ENCODE data around the gene NELL2. TPM values are rescaled to one million over a fixed set of nuclear protein-coding genes. Genes with fewer than 3 reads are reported as not detected.

NELL2 gene
- total RNA-seq, 1 experiment from 2014 or later, result 1.1 TPM

DNA sequence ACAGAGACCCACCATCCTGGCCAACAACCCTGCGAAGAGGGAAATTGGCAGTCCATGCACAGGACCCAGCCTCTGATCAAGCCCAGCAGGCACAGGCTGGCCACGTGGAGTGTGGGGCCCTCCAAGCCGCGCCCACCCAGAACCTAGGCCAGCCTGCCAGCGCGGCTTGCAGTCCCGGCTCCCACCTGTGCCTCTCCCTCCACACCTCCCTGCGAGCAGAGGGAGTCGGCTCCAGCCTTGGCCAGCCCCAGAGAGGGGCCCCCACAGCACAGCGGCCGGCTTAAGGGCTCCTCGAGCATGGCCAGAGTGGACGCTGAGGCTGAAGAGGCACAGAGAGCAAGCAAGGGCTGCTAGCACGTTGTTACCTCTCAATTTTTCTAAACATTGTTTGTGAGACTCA, 373.4 kb downstream of the NELL2 start:
- Histone ChIP-seq H3K79me2 (ENCODE audit: insufficient read depth, low read length) (no peaks in the 10 kb centered on the region), H3K9me3 (ENCODE audit: control insufficient read depth in 1 of 2, insufficient read depth in 1 of 2, low read depth in 1 of 2, low read length in 2 of 2) (no peaks in the 10 kb centered on the region), H2AFZ (ENCODE audit: low read depth, low read length, poor library complexity, severe bottlenecking) (no peak overlapping the region), H3K4me1 (ENCODE audit: control insufficient read depth in 1 of 2, insufficient read depth in 2 of 2, low read length in 2 of 2) (no peaks in the 10 kb centered on the region), H3K4me2 (ENCODE audit: low read length) (no peak overlapping the region), H4K20me1 (ENCODE audit: insufficient read depth) (no peaks in the 10 kb centered on the region), H3K4me3 (replicated peaks in 1 of 2; ENCODE audit: low read depth in 1 of 2, low read length in 2 of 2) (no peak overlapping the region), H3K27ac (ENCODE audit: low read depth, low read length) (no peak overlapping the region), H3K9me2 (ENCODE audit: insufficient read depth) (no peaks in the 10 kb centered on the region), H3K27me3 (ENCODE audit: insufficient read depth, low read length) (no peaks in the 10 kb centered on the region), H3K36me3 (ENCODE audit: control insufficient read depth in 1 of 2, insufficient read depth in 2 of 2, low read length in 2 of 2) (no peaks in the 10 kb centered on the region), H3K9ac (ENCODE audit: low read length) (no peak overlapping the region)
- ChIA-PET CTCF (no interaction called here), POLR2A (no interaction called here), RAD21 (ENCODE audit: low non-redundant PET in 1 of 2, low total read pairs in 2 of 2, uncharacterized antibody in 2 of 2, unreplicated experiment in 2 of 2) (no interaction called here)
- no TSS peak for BruUV-seq (replicated peaks)
- intact Hi-C loops (cut with micrococcal nuclease), result no loop called here
- ATAC-seq (no peak), DNase-seq (ENCODE audit: low read depth, low spot score) (no peak)
- TF ChIP-seq ZNF274 (IDR thresholded peaks at IDR 0.05; ENCODE audit: low read depth, low read length) (no peak), POLR2A (IDR thresholded peaks at IDR 0.05; ENCODE audit: borderline replicate concordance, extremely low read depth, insufficient read depth, insufficient read length) (no peak), SRF (IDR thresholded peaks at IDR 0.05; ENCODE audit: low read depth) (no peak), YY1 (IDR thresholded peaks at IDR 0.05; ENCODE audit: extremely low read depth, insufficient replicate concordance, low read depth, low read length) (no peak)
- TF ChIP-seq, protein P1, sequence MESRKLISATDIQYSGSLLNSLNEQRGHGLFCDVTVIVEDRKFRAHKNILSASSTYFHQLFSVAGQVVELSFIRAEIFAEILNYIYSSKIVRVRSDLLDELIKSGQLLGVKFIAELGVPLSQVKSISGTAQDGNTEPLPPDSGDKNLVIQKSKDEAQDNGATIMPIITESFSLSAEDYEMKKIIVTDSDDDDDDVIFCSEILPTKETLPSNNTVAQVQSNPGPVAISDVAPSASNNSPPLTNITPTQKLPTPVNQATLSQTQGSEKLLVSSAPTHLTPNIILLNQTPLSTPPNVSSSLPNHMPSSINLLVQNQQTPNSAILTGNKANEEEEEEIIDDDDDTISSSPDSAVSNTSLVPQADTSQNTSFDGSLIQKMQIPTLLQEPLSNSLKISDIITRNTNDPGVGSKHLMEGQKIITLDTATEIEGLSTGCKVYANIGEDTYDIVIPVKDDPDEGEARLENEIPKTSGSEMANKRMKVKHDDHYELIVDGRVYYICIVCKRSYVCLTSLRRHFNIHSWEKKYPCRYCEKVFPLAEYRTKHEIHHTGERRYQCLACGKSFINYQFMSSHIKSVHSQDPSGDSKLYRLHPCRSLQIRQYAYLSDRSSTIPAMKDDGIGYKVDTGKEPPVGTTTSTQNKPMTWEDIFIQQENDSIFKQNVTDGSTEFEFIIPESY (IDR thresholded peaks at IDR 0.05; ENCODE audit: extremely low read depth, insufficient replicate concordance, low read length), result no peak

DNA sequence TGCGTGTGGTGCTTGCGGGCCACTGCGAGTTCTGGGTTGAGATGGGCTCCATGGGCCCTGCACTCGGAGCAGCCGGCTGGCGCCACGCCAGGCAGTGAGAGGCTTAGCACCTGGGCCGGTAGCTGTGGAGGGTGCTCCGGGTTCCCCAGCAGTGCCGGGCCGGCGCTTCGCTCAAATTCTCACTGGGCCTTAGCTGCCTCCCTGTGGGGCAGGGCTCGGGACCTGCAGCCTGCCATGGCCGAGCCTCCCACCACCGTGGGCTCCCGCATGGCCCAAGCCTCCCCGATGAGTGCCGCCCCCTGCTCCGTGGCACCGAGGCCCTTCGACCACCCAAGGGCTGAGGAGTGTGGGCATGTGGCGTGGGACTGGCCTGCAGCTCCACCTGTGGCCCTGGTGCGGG, 375.7 kb downstream of the NELL2 start:
- H3K27ac ChIP-seq (ENCODE audit: low read depth, low read length), result no peak overlapping the region
- no peaks in the 10 kb centered on the region for H3K27me3 ChIP-seq (ENCODE audit: insufficient read depth, low read length)
- no peaks in the 10 kb centered on the region for H3K36me3 ChIP-seq (ENCODE audit: control insufficient read depth in 1 of 2, insufficient read depth in 2 of 2, low read length in 2 of 2)
- H3K4me2 ChIP-seq (ENCODE audit: low read length), result no peak overlapping the region
- no peak overlapping the region for H3K9ac ChIP-seq (ENCODE audit: low read length)
- intact Hi-C loops (cut with micrococcal nuclease), result no loop called here
- H3K4me1 ChIP-seq (ENCODE audit: control insufficient read depth in 1 of 2, insufficient read depth in 2 of 2, low read length in 2 of 2), result no peaks in the 10 kb centered on the region
- no peak for DNase-seq (ENCODE audit: low read depth, low spot score)
- no peaks in the 10 kb centered on the region for H4K20me1 ChIP-seq (ENCODE audit: insufficient read depth)
- H3K4me3 ChIP-seq (replicated peaks in 1 of 2; ENCODE audit: low read depth in 1 of 2, low read length in 2 of 2), result no peak overlapping the region
- RAD21 ChIA-PET (ENCODE audit: low non-redundant PET in 1 of 2, low total read pairs in 2 of 2, uncharacterized antibody in 2 of 2, unreplicated experiment in 2 of 2), result no interaction called here
- CTCF ChIA-PET, result no interaction called here
- TF ChIP-seq YY1 (IDR thresholded peaks at IDR 0.05; ENCODE audit: extremely low read depth, insufficient replicate concordance, low read depth, low read length), result no peak
- TF ChIP-seq CBX3 (IDR thresholded peaks at IDR 0.05; ENCODE audit: low read depth), result no peak
- no peak for TF ChIP-seq SRF (IDR thresholded peaks at IDR 0.05; ENCODE audit: low read depth)
- TF ChIP-seq, protein P2, sequence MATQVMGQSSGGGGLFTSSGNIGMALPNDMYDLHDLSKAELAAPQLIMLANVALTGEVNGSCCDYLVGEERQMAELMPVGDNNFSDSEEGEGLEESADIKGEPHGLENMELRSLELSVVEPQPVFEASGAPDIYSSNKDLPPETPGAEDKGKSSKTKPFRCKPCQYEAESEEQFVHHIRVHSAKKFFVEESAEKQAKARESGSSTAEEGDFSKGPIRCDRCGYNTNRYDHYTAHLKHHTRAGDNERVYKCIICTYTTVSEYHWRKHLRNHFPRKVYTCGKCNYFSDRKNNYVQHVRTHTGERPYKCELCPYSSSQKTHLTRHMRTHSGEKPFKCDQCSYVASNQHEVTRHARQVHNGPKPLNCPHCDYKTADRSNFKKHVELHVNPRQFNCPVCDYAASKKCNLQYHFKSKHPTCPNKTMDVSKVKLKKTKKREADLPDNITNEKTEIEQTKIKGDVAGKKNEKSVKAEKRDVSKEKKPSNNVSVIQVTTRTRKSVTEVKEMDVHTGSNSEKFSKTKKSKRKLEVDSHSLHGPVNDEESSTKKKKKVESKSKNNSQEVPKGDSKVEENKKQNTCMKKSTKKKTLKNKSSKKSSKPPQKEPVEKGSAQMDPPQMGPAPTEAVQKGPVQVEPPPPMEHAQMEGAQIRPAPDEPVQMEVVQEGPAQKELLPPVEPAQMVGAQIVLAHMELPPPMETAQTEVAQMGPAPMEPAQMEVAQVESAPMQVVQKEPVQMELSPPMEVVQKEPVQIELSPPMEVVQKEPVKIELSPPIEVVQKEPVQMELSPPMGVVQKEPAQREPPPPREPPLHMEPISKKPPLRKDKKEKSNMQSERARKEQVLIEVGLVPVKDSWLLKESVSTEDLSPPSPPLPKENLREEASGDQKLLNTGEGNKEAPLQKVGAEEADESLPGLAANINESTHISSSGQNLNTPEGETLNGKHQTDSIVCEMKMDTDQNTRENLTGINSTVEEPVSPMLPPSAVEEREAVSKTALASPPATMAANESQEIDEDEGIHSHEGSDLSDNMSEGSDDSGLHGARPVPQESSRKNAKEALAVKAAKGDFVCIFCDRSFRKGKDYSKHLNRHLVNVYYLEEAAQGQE (IDR thresholded peaks at IDR 0.05; ENCODE audit: low read depth), result no peak
- TF ChIP-seq, protein P3, sequence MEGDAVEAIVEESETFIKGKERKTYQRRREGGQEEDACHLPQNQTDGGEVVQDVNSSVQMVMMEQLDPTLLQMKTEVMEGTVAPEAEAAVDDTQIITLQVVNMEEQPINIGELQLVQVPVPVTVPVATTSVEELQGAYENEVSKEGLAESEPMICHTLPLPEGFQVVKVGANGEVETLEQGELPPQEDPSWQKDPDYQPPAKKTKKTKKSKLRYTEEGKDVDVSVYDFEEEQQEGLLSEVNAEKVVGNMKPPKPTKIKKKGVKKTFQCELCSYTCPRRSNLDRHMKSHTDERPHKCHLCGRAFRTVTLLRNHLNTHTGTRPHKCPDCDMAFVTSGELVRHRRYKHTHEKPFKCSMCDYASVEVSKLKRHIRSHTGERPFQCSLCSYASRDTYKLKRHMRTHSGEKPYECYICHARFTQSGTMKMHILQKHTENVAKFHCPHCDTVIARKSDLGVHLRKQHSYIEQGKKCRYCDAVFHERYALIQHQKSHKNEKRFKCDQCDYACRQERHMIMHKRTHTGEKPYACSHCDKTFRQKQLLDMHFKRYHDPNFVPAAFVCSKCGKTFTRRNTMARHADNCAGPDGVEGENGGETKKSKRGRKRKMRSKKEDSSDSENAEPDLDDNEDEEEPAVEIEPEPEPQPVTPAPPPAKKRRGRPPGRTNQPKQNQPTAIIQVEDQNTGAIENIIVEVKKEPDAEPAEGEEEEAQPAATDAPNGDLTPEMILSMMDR (IDR thresholded peaks at IDR 0.05 in 2 of 3, conservative IDR thresholded peaks at IDR 0.05 in 1 of 3; ENCODE audit: borderline replicate concordance in 1 of 3, insufficient read depth in 1 of 3, low read depth in 2 of 3, low read length in 2 of 3), result no peak
- no peak for TF ChIP-seq EGR1 (IDR thresholded peaks at IDR 0.05; ENCODE audit: low read depth)
- no peak for TF ChIP-seq ELF1 (IDR thresholded peaks at IDR 0.05; ENCODE audit: borderline replicate concordance, low read depth)
- TF ChIP-seq JUND (IDR thresholded peaks at IDR 0.05), result no peak
- TF ChIP-seq, protein P4, sequence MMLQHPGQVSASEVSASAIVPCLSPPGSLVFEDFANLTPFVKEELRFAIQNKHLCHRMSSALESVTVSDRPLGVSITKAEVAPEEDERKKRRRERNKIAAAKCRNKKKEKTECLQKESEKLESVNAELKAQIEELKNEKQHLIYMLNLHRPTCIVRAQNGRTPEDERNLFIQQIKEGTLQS (IDR thresholded peaks at IDR 0.05), result no peak
- TF ChIP-seq, protein P5, sequence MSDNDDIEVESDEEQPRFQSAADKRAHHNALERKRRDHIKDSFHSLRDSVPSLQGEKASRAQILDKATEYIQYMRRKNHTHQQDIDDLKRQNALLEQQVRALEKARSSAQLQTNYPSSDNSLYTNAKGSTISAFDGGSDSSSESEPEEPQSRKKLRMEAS (IDR thresholded peaks at IDR 0.05), result no peak
- no peak for ATAC-seq
- H3K9me3 ChIP-seq (ENCODE audit: control insufficient read depth in 1 of 2, insufficient read depth in 1 of 2, low read depth in 1 of 2, low read length in 2 of 2), result no peaks in the 10 kb centered on the region
- H3K79me2 ChIP-seq (ENCODE audit: insufficient read depth, low read length), result no peaks in the 10 kb centered on the region
- H2AFZ ChIP-seq (ENCODE audit: low read depth, low read length, poor library complexity, severe bottlenecking), result no peak overlapping the region
- POLR2A ChIA-PET, result no interaction called here
- no TSS peak for BruUV-seq (replicated peaks)
- H3K9me2 ChIP-seq (ENCODE audit: insufficient read depth), result no peaks in the 10 kb centered on the region

Measured in HCT116 (cell line).